DLD1 (cell line): ENCODE results near the gene GOLGA8G.
"Not testable (repeated sequence)": the region's sequence is repeated elsewhere in the genome, so short reads cannot be mapped to it uniquely, and the experiment has no call there.

Source experiments
- in situ Hi-C: cut with HindIII; loops from 2 replicates; pipeline ENCODE4 v1.10.0; 2017; ENCODE audit warnings: low sequenced_read_pairs

GOLGA8G gene

GRCh38 chr15:28532954-28533353, at the start of gene GOLGA8G:
Gene GOLGA8G, minus strand, starts transcription at chr15:28532971. Its CDS starts 62 bp downstream, at chr15:28532909.
- in situ Hi-C loops, result not testable (repeated sequence)

- in situ Hi-C loops, result not testable (repeated sequence)
Observed at GRCh38 chr15:28573351-28573750, 40.6 kb upstream of the GOLGA8G start.

- in situ Hi-C loops, result not testable (repeated sequence)
Observed at GRCh38 chr15:28553268-28553667, 20.5 kb upstream of the GOLGA8G start, which contains the start of gene GOLGA6L25. Gene GOLGA6L25, plus strand, starts transcription at chr15:28553568. Its CDS starts 61 bp downstream, at chr15:28553629.

- in situ Hi-C loops, result not testable (repeated sequence)
Observed at GRCh38 chr15:28515208-28515607, 17.6 kb downstream of the GOLGA8G start.

- in situ Hi-C loops, result not testable (repeated sequence)
Observed at GRCh38 chr15:28514128-28514527, 18.6 kb downstream of the GOLGA8G start.

GRCh38 chr15:28508217-28508889, 24.4 kb downstream of the GOLGA8G start:
- in situ Hi-C loops, result not testable (repeated sequence)

GRCh38 chr15:28481340-28481739, 51.4 kb downstream of the GOLGA8G start:
- in situ Hi-C loops, result not testable (repeated sequence)
